HUES48 (cell line): ENCODE data around the gene SMIM30.
A peak's percentile ranks its signal among the peaks of the same experiment; 100 is the strongest.

Source experiments
- H3K27ac ChIP-seq: one replicate; pipeline ENCODE4 v1.7.0; 2013; ENCODE audit warnings: low read depth, low read length, inconsistent platforms
- H3K27me3 ChIP-seq: 2 replicates; pipeline ENCODE4 v1.6.1; 2013; ENCODE audit warnings: mild to moderate bottlenecking, low read length; ENCODE audit not compliant: control insufficient read depth, insufficient read depth
- H3K36me3 ChIP-seq: 2 replicates; pipeline ENCODE4 v1.6.1; 2013; ENCODE audit warnings: low read length; ENCODE audit not compliant: control insufficient read depth, insufficient read depth
- H3K4me1 ChIP-seq: 2 replicates; pipeline ENCODE4 v1.6.1; 2013; ENCODE audit warnings: mild to moderate bottlenecking, low read length; ENCODE audit not compliant: control insufficient read depth, insufficient read depth
- H3K4me3 ChIP-seq: 2 replicates; pipeline ENCODE4 v1.5.1; 2013; ENCODE audit warnings: mild to moderate bottlenecking, low read depth, low read length
- H3K9ac ChIP-seq: 2 replicates; pipeline ENCODE4 v1.6.1; 2013; ENCODE audit warnings: mild to moderate bottlenecking, low read depth, low read length, moderate library complexity
- H3K9me3 ChIP-seq: 2 replicates; pipeline ENCODE4 v1.6.1; 2013; ENCODE audit warnings: low read length; ENCODE audit not compliant: control insufficient read depth, insufficient read depth

Gene SMIM30

DNA sequence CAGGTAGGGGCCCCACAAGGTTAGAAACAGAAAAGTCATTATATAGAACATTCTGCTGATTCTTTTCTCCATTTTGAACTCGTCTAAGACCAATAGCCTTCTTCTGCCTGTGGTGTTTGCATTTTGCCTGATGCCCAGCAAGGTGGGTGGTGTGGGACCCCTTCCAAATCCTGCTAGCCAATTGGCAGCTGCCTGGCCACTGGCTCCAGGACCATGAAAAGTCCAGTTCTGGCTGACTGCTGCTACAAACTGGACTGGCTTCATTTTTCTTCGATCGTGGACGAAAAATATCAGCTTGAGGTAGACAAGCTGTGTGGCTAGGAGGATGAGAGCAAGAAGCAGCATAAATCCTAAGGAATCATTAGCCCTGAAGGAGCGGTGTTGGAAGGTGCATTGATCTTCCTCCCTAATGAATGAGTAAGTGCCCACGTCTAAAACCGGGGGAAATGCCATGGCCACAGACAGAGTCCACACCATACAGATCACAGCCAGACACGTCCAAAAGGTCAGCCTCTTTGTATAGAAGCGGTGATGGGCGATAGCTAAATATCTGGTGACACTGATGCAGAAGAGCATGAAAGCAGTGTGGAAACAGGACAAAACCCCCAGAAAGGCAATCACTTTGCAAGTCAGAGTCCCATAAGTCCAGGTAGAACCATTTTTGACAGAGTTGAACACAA lies 34.4 kb downstream of the SMIM30 start:
- Histone ChIP-seq H3K4me3 (no peak overlapping the region), H3K27ac (no peak overlapping the region), H3K36me3 (no peaks in the 10 kb centered on the region), H3K9ac (no peak overlapping the region), H3K9me3 (no peaks in the 10 kb centered on the region), H3K4me1 (peaks cover 16% of the 10 kb centered on the region), H3K27me3 (peaks cover 88% of the 10 kb centered on the region)

DNA sequence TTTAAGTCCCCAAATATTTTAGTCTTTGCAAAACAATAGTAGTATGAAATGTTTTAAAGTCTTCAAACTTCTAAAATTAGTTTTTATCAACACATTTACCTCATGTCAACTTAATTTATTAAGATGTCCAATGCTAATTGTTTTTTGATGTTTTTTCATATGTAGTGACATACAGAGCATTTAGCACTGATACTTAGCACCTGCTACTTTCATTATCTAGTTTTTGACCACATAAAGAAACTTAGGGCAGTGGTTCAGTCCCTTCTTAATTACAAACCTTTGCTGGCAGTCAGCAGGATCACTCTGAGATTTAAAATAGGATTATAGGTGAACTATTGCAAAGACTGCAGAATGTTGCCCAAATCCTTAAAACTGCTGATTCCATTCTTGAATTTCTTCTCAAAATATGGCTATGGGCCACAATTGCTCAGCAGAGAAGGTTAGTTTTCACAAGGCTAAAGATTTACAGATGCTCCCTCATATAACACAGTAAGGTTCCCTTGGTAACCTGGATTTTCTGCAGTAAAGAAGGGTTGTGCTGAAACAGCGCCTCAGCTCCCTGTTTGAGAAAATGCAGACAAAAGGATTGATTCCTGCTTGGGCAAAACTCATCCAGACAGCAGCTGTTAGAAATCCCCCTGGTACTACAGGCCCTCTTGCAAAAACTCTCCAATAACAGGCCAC lies 35.1 kb downstream of the SMIM30 start:
- Histone ChIP-seq H3K36me3 (no peaks in the 10 kb centered on the region), H3K27me3 (peaks cover 95% of the 10 kb centered on the region), H3K9me3 (no peaks in the 10 kb centered on the region), H3K27ac (no peak overlapping the region), H3K9ac (no peak overlapping the region), H3K4me3 (no peak overlapping the region), H3K4me1 (peaks cover 16% of the 10 kb centered on the region)

DNA sequence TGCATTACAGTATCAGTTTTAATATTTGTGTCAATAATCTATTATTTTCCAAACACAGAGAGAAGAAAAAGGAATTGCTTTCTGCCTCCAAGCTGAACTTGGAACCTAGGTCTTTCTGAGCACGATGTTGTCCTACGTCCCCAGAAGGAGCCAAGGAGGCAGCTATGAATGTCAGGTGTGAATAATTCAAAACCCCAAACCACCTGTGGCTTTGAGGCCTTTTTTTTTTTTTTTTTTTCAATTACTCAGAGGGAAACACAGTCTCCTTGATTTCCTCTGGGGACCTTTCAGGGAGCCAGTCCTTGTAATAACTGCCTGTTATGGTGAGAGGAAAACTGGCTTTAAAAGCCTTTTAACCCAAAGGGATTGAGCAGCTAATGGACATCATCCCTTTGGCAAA lies 40.0 kb downstream of the SMIM30 start:
- no peak overlapping the region for H3K4me3 ChIP-seq

GRCh38 chr7:113076703-113077102 lies 41.7 kb downstream of the SMIM30 start:
- Histone ChIP-seq H3K27me3 (peaks cover 100% of the 10 kb centered on the region), H3K36me3 (no peaks in the 10 kb centered on the region), H3K9me3 (no peaks in the 10 kb centered on the region), H3K27ac (peak overlapping the region; percentile 50), H3K9ac (no peak overlapping the region), H3K4me1 (peaks cover 7% of the 10 kb centered on the region; the same call in 1 of the 2 replicates), H3K4me3 (no peak overlapping the region)

More for the DNA sequence above, 40.0 kb downstream of the SMIM30 start:
- H3K27me3 ChIP-seq = peaks cover 100% of the 10 kb centered on the region
- peaks cover 7% of the 10 kb centered on the region; the same call in 1 of the 2 replicates for H3K4me1 ChIP-seq
- no peak overlapping the region for H3K27ac ChIP-seq
- H3K36me3 ChIP-seq = no peaks in the 10 kb centered on the region
- no peaks in the 10 kb centered on the region for H3K9me3 ChIP-seq
- H3K9ac ChIP-seq = no peak overlapping the region

DNA sequence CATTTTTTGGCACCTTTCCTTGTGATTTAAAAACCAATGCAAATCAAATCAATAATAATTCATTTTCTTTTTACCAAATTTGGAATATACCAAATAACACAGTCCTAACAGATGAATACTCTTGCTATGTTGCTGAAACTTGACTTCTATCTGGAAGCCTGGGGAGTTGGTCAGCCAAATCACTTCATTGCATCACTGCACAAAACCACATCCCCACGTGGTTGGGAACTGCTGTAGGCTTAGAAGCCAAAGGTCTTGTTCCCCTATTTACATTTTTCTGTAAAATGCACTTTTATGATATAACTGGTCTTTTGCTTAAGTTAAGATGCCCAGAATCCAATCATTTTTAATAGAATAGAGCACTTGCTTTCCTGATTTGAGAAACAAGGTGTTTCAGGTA lies 46.9 kb downstream of the SMIM30 start:
- H3K36me3 ChIP-seq = no peaks in the 10 kb centered on the region
- peaks cover 5% of the 10 kb centered on the region; the same call in 1 of the 2 replicates for H3K4me1 ChIP-seq
- no peaks in the 10 kb centered on the region for H3K9me3 ChIP-seq
- H3K9ac ChIP-seq = no peak overlapping the region
- peaks cover 74% of the 10 kb centered on the region for H3K27me3 ChIP-seq
- H3K27ac ChIP-seq = no peak overlapping the region
- H3K4me3 ChIP-seq = no peak overlapping the region
